ENCODE measurements around the gene KRTAP4-6. TPM values are rescaled to one million over a fixed set of nuclear protein-coding genes. Genes with fewer than 3 reads are reported as not detected.
"Not testable (repeated sequence)": the region's sequence is repeated elsewhere in the genome, so short reads cannot be mapped to it uniquely, and the experiment has no call there.

KRTAP4-6 gene
- polyA plus RNA-seq, 2 of the 4 experiments (the other 2 are of a cell fraction) = not detected

GRCh38 chr17:41145261-41145660 is 4.9 kb upstream of the KRTAP4-6 start (continued):
- TF ChIP-seq, protein P1, sequence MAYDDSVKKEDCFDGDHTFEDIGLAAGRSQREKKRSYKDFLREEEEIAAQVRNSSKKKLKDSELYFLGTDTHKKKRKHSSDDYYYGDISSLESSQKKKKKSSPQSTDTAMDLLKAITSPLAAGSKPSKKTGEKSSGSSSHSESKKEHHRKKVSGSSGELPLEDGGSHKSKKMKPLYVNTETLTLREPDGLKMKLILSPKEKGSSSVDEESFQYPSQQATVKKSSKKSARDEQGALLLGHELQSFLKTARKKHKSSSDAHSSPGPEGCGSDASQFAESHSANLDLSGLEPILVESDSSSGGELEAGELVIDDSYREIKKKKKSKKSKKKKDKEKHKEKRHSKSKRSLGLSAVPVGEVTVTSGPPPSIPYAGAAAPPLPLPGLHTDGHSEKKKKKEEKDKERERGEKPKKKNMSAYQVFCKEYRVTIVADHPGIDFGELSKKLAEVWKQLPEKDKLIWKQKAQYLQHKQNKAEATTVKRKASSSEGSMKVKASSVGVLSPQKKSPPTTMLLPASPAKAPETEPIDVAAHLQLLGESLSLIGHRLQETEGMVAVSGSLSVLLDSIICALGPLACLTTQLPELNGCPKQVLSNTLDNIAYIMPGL (CRISPR knock-in tag; IDR thresholded peaks at IDR 0.05; ENCODE audit: borderline replicate concordance) = no peak
- TF ChIP-seq SREBF2 (IDR thresholded peaks at IDR 0.05) = no peak
- TF ChIP-seq PHF8 (IDR thresholded peaks at IDR 0.05; ENCODE audit: borderline replicate concordance, low read depth) = no peak
- TF ChIP-seq CBX2 (IDR thresholded peaks at IDR 0.05; ENCODE audit: borderline replicate concordance, low read depth) = no peak

DNA sequence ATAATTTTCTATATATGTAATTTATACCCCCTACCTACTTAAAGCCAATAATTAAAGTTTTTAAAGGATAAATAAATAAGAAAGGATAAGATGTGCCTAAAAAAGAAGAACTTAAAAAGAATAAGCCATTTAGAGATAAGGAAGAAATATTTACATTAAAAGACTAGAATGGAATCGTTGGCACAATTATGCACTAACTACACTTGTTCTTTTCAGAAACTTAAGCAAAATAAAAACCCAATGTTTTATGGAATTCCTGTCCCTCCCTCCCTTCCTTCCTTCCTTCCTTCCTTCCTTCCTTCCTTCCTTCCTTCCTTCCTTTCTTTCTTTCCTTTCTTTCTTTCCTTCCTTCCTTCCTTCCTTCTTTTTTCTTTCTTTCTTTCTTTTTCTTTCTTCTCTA is 4.5 kb upstream of the KRTAP4-6 start:
- Histone ChIP-seq H3K9me3 (peaks cover 35% of the 10 kb centered on the region), H3K27ac (no peak overlapping the region), H3K4me3 (no peak overlapping the region), H3K4me2 (no peak overlapping the region), H3K4me1 (no peaks in the 10 kb centered on the region)
- FAIRE-seq (no peak), DNase-seq (ENCODE audit: low read depth in 1 of 2, low spot score in 1 of 2) (no peak), ATAC-seq (no peak)
- CTCF ChIA-PET = no interaction called here
- WGBS (ENCODE audit: missing lambda C conversion rate) = 61% methylated on average over 1 of the region's 1 CpG
- TF ChIP-seq, protein P2, sequence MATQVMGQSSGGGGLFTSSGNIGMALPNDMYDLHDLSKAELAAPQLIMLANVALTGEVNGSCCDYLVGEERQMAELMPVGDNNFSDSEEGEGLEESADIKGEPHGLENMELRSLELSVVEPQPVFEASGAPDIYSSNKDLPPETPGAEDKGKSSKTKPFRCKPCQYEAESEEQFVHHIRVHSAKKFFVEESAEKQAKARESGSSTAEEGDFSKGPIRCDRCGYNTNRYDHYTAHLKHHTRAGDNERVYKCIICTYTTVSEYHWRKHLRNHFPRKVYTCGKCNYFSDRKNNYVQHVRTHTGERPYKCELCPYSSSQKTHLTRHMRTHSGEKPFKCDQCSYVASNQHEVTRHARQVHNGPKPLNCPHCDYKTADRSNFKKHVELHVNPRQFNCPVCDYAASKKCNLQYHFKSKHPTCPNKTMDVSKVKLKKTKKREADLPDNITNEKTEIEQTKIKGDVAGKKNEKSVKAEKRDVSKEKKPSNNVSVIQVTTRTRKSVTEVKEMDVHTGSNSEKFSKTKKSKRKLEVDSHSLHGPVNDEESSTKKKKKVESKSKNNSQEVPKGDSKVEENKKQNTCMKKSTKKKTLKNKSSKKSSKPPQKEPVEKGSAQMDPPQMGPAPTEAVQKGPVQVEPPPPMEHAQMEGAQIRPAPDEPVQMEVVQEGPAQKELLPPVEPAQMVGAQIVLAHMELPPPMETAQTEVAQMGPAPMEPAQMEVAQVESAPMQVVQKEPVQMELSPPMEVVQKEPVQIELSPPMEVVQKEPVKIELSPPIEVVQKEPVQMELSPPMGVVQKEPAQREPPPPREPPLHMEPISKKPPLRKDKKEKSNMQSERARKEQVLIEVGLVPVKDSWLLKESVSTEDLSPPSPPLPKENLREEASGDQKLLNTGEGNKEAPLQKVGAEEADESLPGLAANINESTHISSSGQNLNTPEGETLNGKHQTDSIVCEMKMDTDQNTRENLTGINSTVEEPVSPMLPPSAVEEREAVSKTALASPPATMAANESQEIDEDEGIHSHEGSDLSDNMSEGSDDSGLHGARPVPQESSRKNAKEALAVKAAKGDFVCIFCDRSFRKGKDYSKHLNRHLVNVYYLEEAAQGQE (IDR thresholded peaks at IDR 0.05) = no peak
- TF ChIP-seq HDAC2 (IDR thresholded peaks at IDR 0.05) = no peak
- no peak for TF ChIP-seq FOSB (CRISPR knock-in tag; IDR thresholded peaks at IDR 0.05)
- TF ChIP-seq NFE2L2 (conservative IDR thresholded peaks at IDR 0.05; ENCODE audit: low read length) = no peak
- TF ChIP-seq EHF (CRISPR knock-in tag; IDR thresholded peaks at IDR 0.05) = no peak
- TF ChIP-seq SMC3 (IDR thresholded peaks at IDR 0.05) = no peak
- TF ChIP-seq ZNF302 (CRISPR knock-in tag; IDR thresholded peaks at IDR 0.05) = no peak
- POLR2A ChIA-PET = no interaction called here

DNA sequence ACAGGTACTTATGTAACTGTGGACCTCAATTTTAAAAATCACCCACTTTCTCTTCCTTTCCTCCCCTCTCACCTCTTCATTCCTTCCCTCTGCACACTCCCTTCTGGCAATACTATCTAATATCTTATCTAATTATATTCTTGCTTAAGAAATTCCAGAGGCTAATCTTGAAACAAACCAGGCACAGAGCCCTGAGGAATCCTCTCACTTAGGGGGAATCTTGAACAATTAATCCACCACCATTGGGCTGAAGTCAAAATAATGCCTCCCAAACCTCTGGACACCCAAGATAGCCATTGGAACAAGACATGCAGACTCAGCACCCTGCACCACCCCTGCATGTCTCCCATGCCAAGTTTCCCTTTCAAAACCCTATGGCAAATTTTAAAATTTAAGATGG is 1.0 kb upstream of the KRTAP4-6 start:
- no peak overlapping the region for H3K27ac ChIP-seq
- TF ChIP-seq MAZ (IDR thresholded peaks at IDR 0.05; ENCODE audit: borderline replicate concordance, low read depth, low read length) = no peak
- H3K9me3 ChIP-seq = peaks cover 38% of the 10 kb centered on the region
- no peak for FAIRE-seq
- H3K4me3 ChIP-seq = no peak overlapping the region
- no peak overlapping the region for H3K4me2 ChIP-seq
- no peak for ATAC-seq
- ChIA-PET CTCF (no interaction called here), POLR2A (no interaction called here)
- no peak for DNase-seq (ENCODE audit: low read depth in 1 of 2, low spot score in 1 of 2)
- no peaks in the 10 kb centered on the region for H3K4me1 ChIP-seq

GRCh38 chr17:41139865-41140264 is 479 bp downstream of the KRTAP4-6 start:
- DNase-seq (ENCODE audit: low read depth in 1 of 2, low spot score in 1 of 2); H3K4me3 ChIP-seq; FAIRE-seq: not testable (repeated sequence)

More at GRCh38 chr17:41139865-41140264, 479 bp downstream of the KRTAP4-6 start:
- H3K9me3 ChIP-seq = peaks cover 38% of the 10 kb centered on the region
- ATAC-seq, H3K4me2 ChIP-seq, H3K27ac ChIP-seq, H3K4me1 ChIP-seq, POLR2A ChIA-PET: not testable (repeated sequence)
- WGBS (ENCODE audit: missing lambda C conversion rate) = 68% methylated on average over 11 of the region's 12 CpGs
- CTCF ChIA-PET = interaction anchor here (0.6 to 0.7 kb wide), 2 partner anchors 10 to 262 kb away, joined by 3 read pairs; no protein-coding TSS in a partner anchor

All from A549 (cell line).